Measurements from ENCODE around the gene IL17A. TPM values are rescaled to one million over a fixed set of nuclear protein-coding genes. Genes with fewer than 3 reads are reported as not detected.

The IL17A gene
- total and polyA plus RNA-seq, 10 donors: not detected

- Histone ChIP-seq H3K4me1 (no peaks in the 10 kb centered on the region), H3K4me3 (no peak overlapping the region), H3K36me3 (no peaks in the 10 kb centered on the region), H3K9me3 (no peaks in the 10 kb centered on the region), H3K27ac (no peak overlapping the region), H3K27me3 (replicated peaks in 1 of 7) (peaks cover 0 to 23% (median 0%) of the 10 kb centered on the region in 7 donors)
- intact Hi-C loops (cut with DNase I; ENCODE audit: low total_unique reads): no loop called here
- DNase-seq: no peak
- no peak for TF ChIP-seq POLR2AphosphoS5 (IDR thresholded peaks at IDR 0.05)
- WGBS, 5 donors: 90 to 98% (median 93%) methylated on average over 2 of the region's 2 CpGs
Observed at GRCh38 chr6:52149949-52150348, 36.2 kb upstream of the IL17A start.

- Histone ChIP-seq H3K36me3 (no peaks in the 10 kb centered on the region), H3K27ac (no peak overlapping the region), H3K4me3 (no peak overlapping the region), H3K9me3 (no peaks in the 10 kb centered on the region), H3K27me3 (replicated peaks in 1 of 7) (peaks cover 0 to 7% (median 0%) of the 10 kb centered on the region in 7 donors), H3K4me1 (peaks cover 0 to 9% (median 5%) of the 10 kb centered on the region in 6 donors)
- no peak for DNase-seq
- TF ChIP-seq POLR2AphosphoS5 (IDR thresholded peaks at IDR 0.05) (no peak), POLR2A (IDR thresholded peaks at IDR 0.05) (no peak), CTCF (IDR thresholded peaks at IDR 0.05 in 8 of 11, conservative IDR thresholded peaks at IDR 0.05 in 3 of 11) (no peak)
- intact Hi-C loops (cut with DNase I; ENCODE audit: low total_unique reads): no loop called here
Observed at GRCh38 chr6:52152070-52152423, 34.1 kb upstream of the IL17A start.

GRCh38 chr6:52152711-52153160, 33.4 kb upstream of the IL17A start:
- peaks cover 0 to 11% (median 0%) of the 10 kb centered on the region in 7 donors for H3K27me3 ChIP-seq (replicated peaks in 1 of 7)
- H3K4me1 ChIP-seq: peaks cover 0 to 9% (median 5%) of the 10 kb centered on the region in 6 donors
- no peak overlapping the region for H3K27ac ChIP-seq
- 65 to 82% (median 75%) methylated on average over 7 of the region's 7 CpGs for WGBS, 5 donors
- H3K9me3 ChIP-seq: no peaks in the 10 kb centered on the region
- H3K4me3 ChIP-seq: no peak overlapping the region
- intact Hi-C loops (cut with DNase I; ENCODE audit: low total_unique reads): no loop called here
- DNase-seq: no peak
- H3K36me3 ChIP-seq: no peaks in the 10 kb centered on the region
- TF ChIP-seq CTCF (IDR thresholded peaks at IDR 0.05 in 8 of 11, conservative IDR thresholded peaks at IDR 0.05 in 3 of 11) (no peak), POLR2AphosphoS5 (IDR thresholded peaks at IDR 0.05) (no peak), POLR2A (IDR thresholded peaks at IDR 0.05) (no peak)

- Histone ChIP-seq H3K27ac (no peak overlapping the region), H3K9me3 (no peaks in the 10 kb centered on the region), H3K36me3 (no peaks in the 10 kb centered on the region), H3K27me3 (replicated peaks in 1 of 7) (peaks cover 0 to 14% (median 0%) of the 10 kb centered on the region in 7 donors), H3K4me1 (peaks cover 0 to 9% (median 5%) of the 10 kb centered on the region in 6 donors), H3K4me3 (no peak overlapping the region)
- DNase-seq: no peak
- no peak for TF ChIP-seq CTCF (IDR thresholded peaks at IDR 0.05 in 8 of 11, conservative IDR thresholded peaks at IDR 0.05 in 3 of 11)
- TF ChIP-seq POLR2AphosphoS5 (IDR thresholded peaks at IDR 0.05): no peak
- TF ChIP-seq POLR2A (IDR thresholded peaks at IDR 0.05): no peak
- 58 to 72% (median 71%) methylated on average over 3 of the region's 3 CpGs for WGBS, 5 donors
- intact Hi-C loops (cut with DNase I; ENCODE audit: low total_unique reads): no loop called here
Observed at GRCh38 chr6:52154381-52154780, 31.8 kb upstream of the IL17A start.

Measured in spleen (tissue), 11 donors.